ENCODE measurements around the gene TMPRSS9. TPM values are rescaled to one million over a fixed set of nuclear protein-coding genes. Genes with fewer than 3 reads are reported as not detected.

The TMPRSS9 gene
- total RNA-seq, 1 experiment from 2014 or later = not detected

DNA sequence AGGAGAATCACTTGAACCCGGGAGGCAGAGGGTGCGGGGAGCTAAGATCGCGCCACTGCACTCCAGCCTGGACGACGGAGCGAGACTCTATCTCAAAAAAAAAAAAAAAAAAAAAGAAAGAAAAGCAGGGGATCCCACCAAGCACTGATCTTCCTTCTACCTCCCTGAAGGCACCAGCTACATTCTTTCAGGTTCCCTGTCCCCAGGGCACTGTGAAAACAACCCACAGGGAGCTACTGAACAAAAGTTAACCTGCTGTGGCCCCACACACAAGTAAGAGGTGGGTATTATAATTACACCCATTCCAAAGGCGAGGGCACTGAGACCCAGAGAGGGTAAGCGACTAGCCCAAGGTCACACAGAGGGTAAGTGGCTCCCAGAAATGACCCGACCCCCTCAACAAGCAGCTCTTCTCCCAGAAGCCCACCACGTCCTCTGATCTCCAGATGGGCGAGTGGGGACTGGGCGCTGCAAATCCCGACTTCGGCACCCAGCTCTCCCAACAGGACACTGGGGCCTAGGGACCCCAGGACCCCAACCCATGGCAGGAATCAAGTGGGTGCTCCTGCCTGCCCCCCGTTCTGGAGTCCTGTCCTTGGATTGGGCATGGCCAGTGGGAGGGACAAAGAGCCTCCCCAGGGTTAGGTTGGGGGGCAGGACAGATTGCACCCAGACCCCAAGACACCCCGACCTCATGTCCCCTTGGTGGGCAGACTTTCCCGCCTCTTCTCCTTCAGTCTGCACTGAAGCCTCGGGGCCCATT, 94.3 kb downstream of the TMPRSS9 start:
- peaks cover 78% of the 10 kb centered on the region for H3K79me2 ChIP-seq (ENCODE audit: low read length)
- peaks cover 13% of the 10 kb centered on the region; the same call in 1 of the 2 replicates for H4K20me1 ChIP-seq (ENCODE audit: low read length)
- DNase-seq (no peak), ATAC-seq (no peak)
- no peaks in the 10 kb centered on the region for H3K9me2 ChIP-seq (replicated peaks; ENCODE audit: low read length)
- no TSS peak for BruUV-seq (replicated peaks)
- H3K9me3 ChIP-seq (ENCODE audit: low read length) = no peaks in the 10 kb centered on the region
- intact Hi-C loops (cut with micrococcal nuclease) = no loop called here
- no peak overlapping the region for H2AFZ ChIP-seq (ENCODE audit: low read length)
- H3K4me3 ChIP-seq (ENCODE audit: low read length) = no peak overlapping the region
- H3K27ac ChIP-seq (ENCODE audit: low read length) = no peak overlapping the region
- TF ChIP-seq, protein P1, sequence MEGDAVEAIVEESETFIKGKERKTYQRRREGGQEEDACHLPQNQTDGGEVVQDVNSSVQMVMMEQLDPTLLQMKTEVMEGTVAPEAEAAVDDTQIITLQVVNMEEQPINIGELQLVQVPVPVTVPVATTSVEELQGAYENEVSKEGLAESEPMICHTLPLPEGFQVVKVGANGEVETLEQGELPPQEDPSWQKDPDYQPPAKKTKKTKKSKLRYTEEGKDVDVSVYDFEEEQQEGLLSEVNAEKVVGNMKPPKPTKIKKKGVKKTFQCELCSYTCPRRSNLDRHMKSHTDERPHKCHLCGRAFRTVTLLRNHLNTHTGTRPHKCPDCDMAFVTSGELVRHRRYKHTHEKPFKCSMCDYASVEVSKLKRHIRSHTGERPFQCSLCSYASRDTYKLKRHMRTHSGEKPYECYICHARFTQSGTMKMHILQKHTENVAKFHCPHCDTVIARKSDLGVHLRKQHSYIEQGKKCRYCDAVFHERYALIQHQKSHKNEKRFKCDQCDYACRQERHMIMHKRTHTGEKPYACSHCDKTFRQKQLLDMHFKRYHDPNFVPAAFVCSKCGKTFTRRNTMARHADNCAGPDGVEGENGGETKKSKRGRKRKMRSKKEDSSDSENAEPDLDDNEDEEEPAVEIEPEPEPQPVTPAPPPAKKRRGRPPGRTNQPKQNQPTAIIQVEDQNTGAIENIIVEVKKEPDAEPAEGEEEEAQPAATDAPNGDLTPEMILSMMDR (conservative IDR thresholded peaks at IDR 0.05; ENCODE audit: low read depth, low read length) = no peak
- no peak for TF ChIP-seq EZH2 (IDR thresholded peaks at IDR 0.05; ENCODE audit: low read length, unreplicated experiment)
- no peak for TF ChIP-seq EZH2phosphoT487 (IDR thresholded peaks at IDR 0.05; ENCODE audit: borderline replicate concordance, low read length)
- H3K4me2 ChIP-seq (ENCODE audit: low read length) = peak overlapping the region; percentile 89; the same call in 1 of the 2 replicates
- no peak overlapping the region for H3K9ac ChIP-seq (ENCODE audit: low read length)
- POLR2A ChIA-PET (ENCODE audit: unreplicated experiment) = interaction anchor here (0.6 to 1.0 kb wide), 2 partner anchors 22 to 157 kb away, joined by 3 to 11 read pairs; no protein-coding TSS in a partner anchor
- H3K27me3 ChIP-seq (ENCODE audit: low read length) = no peaks in the 10 kb centered on the region
- peaks cover 11% of the 10 kb centered on the region; the same call in 1 of the 2 replicates for H3K4me1 ChIP-seq (ENCODE audit: insufficient read depth, low read length)
- H3K36me3 ChIP-seq (ENCODE audit: low read depth, low read length) = no peaks in the 10 kb centered on the region
- CTCF ChIA-PET = no interaction called here
- no peaks in the 10 kb centered on the region for H3F3A ChIP-seq (ENCODE audit: low read length, unreplicated experiment)

DNA sequence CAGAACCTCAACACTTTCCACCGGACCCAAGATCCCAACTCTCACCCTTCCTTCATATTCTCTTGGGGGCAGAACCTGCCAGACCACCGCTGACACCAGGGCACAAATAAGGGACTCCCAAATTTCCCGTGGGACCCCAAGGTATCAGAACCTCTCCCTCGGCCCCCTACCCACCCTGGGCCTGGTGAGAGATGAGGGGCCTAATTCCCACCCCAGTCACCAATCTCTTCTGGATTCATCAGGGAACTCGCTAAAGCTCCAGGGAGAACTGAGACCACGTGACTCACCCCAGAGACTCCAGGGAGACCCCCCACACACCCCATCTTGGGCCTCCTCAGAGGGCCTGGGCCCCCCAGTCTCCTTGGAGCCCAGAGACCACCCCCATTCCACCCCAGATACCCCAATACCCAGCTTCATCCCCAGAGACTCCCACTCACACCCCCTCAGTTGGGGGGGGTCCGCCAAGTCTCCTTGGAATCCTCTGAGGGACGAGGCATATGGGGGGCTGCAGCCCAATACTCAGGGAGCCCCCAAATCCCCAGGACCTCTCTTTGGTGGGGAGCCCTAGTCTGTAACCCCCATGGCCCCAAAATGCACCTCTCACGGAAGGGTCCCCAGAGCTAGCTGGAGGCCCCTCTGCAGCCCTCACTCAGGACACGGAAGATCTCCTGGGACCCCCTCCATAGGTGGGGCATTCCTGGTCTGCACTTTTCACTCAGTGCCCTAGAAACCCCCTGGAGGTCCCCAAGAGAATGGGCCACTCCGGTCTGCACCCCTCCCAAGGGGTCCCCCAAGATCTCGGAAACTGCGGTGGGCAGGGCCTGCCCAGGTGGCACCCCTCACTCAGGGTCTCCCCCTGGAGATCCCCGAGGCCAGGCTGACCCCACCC, 95.1 kb downstream of the TMPRSS9 start:
- BruUV-seq (replicated peaks) = no TSS peak
- H3K4me3 ChIP-seq (ENCODE audit: low read length) = peak overlapping the region; percentile 93
- H2AFZ ChIP-seq (ENCODE audit: low read length) = no peak overlapping the region
- no peaks in the 10 kb centered on the region for H3K36me3 ChIP-seq (ENCODE audit: low read depth, low read length)
- no peak overlapping the region for H3K27ac ChIP-seq (ENCODE audit: low read length)
- peaks cover 73% of the 10 kb centered on the region for H3K79me2 ChIP-seq (ENCODE audit: low read length)
- no peaks in the 10 kb centered on the region for H3K9me2 ChIP-seq (replicated peaks; ENCODE audit: low read length)
- H3K4me2 ChIP-seq (ENCODE audit: low read length) = peak overlapping the region; percentile 89
- ATAC-seq (no peak), DNase-seq (no peak)
- H3K4me1 ChIP-seq (ENCODE audit: insufficient read depth, low read length) = peaks cover 11% of the 10 kb centered on the region; the same call in 1 of the 2 replicates
- peak overlapping the region; percentile 97 for H3K9ac ChIP-seq (ENCODE audit: low read length)
- POLR2A ChIA-PET (ENCODE audit: unreplicated experiment) = no interaction called here
- CTCF ChIA-PET = no interaction called here
- intact Hi-C loops (cut with micrococcal nuclease) = no loop called here
- H3K27me3 ChIP-seq (ENCODE audit: low read length) = no peaks in the 10 kb centered on the region
- H4K20me1 ChIP-seq (ENCODE audit: low read length) = peaks cover 13% of the 10 kb centered on the region; the same call in 1 of the 2 replicates
- H3F3A ChIP-seq (ENCODE audit: low read length, unreplicated experiment) = no peaks in the 10 kb centered on the region
- TF ChIP-seq, protein P1 (conservative IDR thresholded peaks at IDR 0.05; ENCODE audit: low read depth, low read length) = no peak
- TF ChIP-seq EZH2phosphoT487 (IDR thresholded peaks at IDR 0.05; ENCODE audit: borderline replicate concordance, low read length) (no peak), EZH2 (IDR thresholded peaks at IDR 0.05; ENCODE audit: low read length, unreplicated experiment) (no peak)
- H3K9me3 ChIP-seq (ENCODE audit: low read length) = no peaks in the 10 kb centered on the region

All from PC-3 (cell line).